HFFc6 (cell line): ENCODE measurements around the gene IFFO2. TPM values are rescaled to one million over a fixed set of nuclear protein-coding genes. Genes with fewer than 3 reads are reported as not detected.
A peak's percentile ranks its signal among the peaks of the same experiment; 100 is the strongest.

Experiments used
- DNase-seq: peaks from one replicate; pipeline ENCODE4 v3.0.0-alpha.2; 2018
- H3K27ac Mint-ChIP-seq: 2 replicates; pipeline ENCODE4 v1.8.0; 2020; ENCODE audit warnings: mild to moderate bottlenecking, mixed read lengths
- H3K27me3 Mint-ChIP-seq: 2 replicates; pipeline ENCODE4 v1.8.0; 2021; ENCODE audit warnings: mild to moderate bottlenecking, moderate library complexity, mixed read lengths; ENCODE audit not compliant: insufficient read depth
- H3K36me3 Mint-ChIP-seq: 2 replicates; pipeline ENCODE4 v1.8.0; 2021; ENCODE audit warnings: low read depth, mixed read lengths
- H3K4me1 Mint-ChIP-seq: 2 replicates; pipeline ENCODE4 v1.8.0; 2020; ENCODE audit warnings: low read depth, mixed read lengths
- H3K4me3 Mint-ChIP-seq: 2 replicates; pipeline ENCODE4 v1.8.0; 2020; ENCODE audit warnings: mild to moderate bottlenecking, moderate library complexity, mixed read lengths
- H3K9me3 Mint-ChIP-seq: 2 replicates; pipeline ENCODE4 v1.8.0; 2020; ENCODE audit warnings: mild to moderate bottlenecking, mixed read lengths
- total RNA-seq, 6 experiments: library from RNA; stranded (reverse); fragmentation: NEBNext Ultra II Directional; extraction: Animal tissue kit (Norgen Biotek cat#: 25700); gene quantifications; 2 replicates in 1 of 6; 3 replicates in 5 of 6; pipeline ENCODE4 v1.2.3, GENCODE V29; 2021
- TF ChIP-seq, protein P1 (sequence below): fragments of 200-600 bp; sonication (generic); IDR thresholded peaks from 2 replicates; pipeline ENCODE4 v1.5.0; 2021; ENCODE audit warnings: antibody characterized with exemption, mild to moderate bottlenecking

Gene IFFO2
- total RNA-seq, 6 experiments from 2014 or later: 19.9 to 28.9 (median 21.0) TPM

DNA sequence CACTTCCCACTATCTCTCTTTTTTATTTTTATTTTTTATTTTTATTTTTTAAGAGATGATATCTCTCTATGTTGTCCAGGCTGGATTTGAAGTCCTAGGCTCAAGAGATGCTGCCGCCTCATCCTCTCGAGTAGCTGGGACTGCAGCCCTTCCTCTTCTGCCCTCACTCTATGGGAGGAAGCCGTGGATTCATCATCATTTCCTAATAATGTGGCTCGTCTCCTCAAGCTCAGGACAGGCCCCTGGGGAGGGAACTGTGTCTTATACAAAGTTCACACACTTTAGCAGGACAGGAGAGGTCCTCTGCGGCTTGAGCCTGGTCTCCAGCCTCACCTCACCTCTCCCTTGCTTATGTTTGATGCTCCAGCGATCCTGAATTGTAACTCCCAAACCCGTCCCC lies 16.5 kb upstream of the IFFO2 start:
- no peaks in the 10 kb centered on the region for H3K36me3 Mint-ChIP-seq
- H3K27ac Mint-ChIP-seq: no peak overlapping the region; the same call in 1 of the 2 replicates
- peaks cover 3% of the 10 kb centered on the region; the same call in 1 of the 2 replicates for H3K27me3 Mint-ChIP-seq
- no peaks in the 10 kb centered on the region for H3K9me3 Mint-ChIP-seq
- TF ChIP-seq, protein P1, sequence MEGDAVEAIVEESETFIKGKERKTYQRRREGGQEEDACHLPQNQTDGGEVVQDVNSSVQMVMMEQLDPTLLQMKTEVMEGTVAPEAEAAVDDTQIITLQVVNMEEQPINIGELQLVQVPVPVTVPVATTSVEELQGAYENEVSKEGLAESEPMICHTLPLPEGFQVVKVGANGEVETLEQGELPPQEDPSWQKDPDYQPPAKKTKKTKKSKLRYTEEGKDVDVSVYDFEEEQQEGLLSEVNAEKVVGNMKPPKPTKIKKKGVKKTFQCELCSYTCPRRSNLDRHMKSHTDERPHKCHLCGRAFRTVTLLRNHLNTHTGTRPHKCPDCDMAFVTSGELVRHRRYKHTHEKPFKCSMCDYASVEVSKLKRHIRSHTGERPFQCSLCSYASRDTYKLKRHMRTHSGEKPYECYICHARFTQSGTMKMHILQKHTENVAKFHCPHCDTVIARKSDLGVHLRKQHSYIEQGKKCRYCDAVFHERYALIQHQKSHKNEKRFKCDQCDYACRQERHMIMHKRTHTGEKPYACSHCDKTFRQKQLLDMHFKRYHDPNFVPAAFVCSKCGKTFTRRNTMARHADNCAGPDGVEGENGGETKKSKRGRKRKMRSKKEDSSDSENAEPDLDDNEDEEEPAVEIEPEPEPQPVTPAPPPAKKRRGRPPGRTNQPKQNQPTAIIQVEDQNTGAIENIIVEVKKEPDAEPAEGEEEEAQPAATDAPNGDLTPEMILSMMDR: no peak
- no peak for DNase-seq
- H3K4me3 Mint-ChIP-seq: no peak overlapping the region
- H3K4me1 Mint-ChIP-seq: peaks cover 34% of the 10 kb centered on the region

DNA sequence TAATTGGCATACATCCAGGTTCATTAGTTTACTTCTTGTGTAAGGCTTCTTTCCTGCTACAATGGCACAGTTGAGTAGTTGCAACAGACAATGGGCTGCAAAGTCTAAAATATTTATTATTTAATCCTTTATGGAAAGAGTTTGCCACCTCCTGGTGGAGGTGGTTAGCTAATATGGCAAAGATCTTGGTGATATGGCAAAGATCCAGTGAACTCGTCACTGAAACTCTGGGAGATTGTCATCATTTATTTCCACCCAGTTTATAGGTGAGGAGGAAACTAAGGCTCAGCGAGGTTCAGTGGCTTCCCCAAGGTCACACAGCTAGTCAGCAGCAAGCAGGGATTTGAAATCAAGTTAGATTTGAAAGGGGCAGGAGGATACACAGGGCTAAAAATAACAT lies 16.1 kb upstream of the IFFO2 start:
- Mint-ChIP-seq H3K27ac (no peak overlapping the region), H3K4me1 (peaks cover 34% of the 10 kb centered on the region), H3K4me3 (no peak overlapping the region), H3K9me3 (no peaks in the 10 kb centered on the region), H3K36me3 (no peaks in the 10 kb centered on the region), H3K27me3 (peaks cover 3% of the 10 kb centered on the region; the same call in 1 of the 2 replicates)
- peak; percentile 55 for DNase-seq
- TF ChIP-seq, protein P1: peak; percentile 60

DNA sequence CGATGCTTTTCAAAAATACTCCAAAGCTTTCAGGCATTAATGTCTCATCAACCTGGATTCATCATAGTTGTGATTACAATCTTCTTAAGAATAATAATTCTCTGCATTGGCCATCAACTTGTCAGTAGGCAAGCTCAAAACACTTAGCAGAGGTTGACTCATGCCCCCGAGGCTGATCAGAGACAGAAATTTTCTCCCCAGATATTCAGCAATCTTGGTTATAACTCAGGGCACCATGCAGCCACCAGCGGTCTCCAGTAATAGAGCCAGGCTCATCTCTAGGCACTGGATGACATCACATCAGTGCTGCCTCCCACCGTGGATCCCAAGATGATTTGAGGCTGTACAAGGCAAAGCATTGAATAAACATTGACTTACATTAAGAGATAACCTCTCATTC lies 14.3 kb upstream of the IFFO2 start:
- TF ChIP-seq, protein P1: no peak
- H3K9me3 Mint-ChIP-seq: no peaks in the 10 kb centered on the region
- H3K4me3 Mint-ChIP-seq: no peak overlapping the region
- peaks cover 36% of the 10 kb centered on the region for H3K4me1 Mint-ChIP-seq
- peaks cover 3% of the 10 kb centered on the region; the same call in 1 of the 2 replicates for H3K27me3 Mint-ChIP-seq
- peak; percentile 82 for DNase-seq
- peak overlapping the region; percentile 23; the same call in 1 of the 2 replicates for H3K27ac Mint-ChIP-seq
- no peaks in the 10 kb centered on the region for H3K36me3 Mint-ChIP-seq

DNA sequence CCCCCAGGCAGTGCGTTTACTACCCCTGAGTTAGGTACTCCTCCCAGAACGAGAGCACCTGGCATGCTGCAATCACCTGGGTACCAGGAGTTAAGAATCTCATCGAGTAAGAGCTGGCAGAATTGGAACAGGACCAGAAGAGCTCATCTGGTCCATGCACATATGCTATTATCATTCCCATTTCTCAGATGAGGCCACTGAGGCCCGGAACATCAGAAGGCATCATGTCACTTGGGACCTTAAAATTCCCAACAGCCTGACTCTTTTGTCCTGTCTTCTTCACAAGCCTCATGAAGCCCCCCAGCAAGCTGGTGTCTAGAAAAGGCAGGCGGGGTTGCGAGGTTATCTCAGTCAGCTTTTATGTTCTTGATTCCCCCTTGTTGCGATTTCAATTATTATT lies 13.9 kb upstream of the IFFO2 start:
- Mint-ChIP-seq H3K4me3 (no peak overlapping the region), H3K4me1 (peaks cover 40% of the 10 kb centered on the region), H3K27me3 (peaks cover 4% of the 10 kb centered on the region; the same call in 1 of the 2 replicates), H3K36me3 (no peaks in the 10 kb centered on the region), H3K9me3 (no peaks in the 10 kb centered on the region), H3K27ac (no peak overlapping the region)
- TF ChIP-seq, protein P1: no peak
- DNase-seq: no peak

DNA sequence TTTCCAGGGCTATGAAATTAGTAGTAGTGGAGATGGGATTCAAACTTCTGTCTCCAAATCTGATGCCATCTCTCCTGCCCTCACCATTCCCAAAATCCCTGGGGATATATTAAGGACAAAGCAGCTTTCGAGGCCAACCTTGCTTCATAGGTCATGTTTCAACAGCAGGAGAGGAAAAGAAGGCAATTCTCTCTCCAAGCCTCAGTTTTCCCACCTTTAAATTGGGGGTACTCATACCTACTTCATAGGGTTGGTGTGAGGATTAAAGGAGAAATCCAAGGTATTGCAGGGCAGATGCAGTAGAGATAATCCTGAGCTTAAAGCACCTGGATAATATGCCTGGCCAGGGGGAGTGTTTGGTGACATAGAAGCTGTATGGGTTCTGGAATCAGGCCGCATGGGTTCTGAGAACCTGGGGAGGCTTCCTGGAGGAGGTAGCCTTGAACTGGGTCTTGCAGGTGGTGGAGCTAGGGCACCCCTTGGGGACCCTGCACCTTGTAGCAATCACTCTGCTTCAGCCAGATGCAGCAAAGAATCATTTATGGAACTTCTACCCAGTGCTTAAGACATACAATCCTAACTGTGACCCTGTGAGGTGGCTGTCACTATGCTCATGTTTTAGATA lies 10.7 kb upstream of the IFFO2 start:
- H3K36me3 Mint-ChIP-seq: no peaks in the 10 kb centered on the region
- H3K27me3 Mint-ChIP-seq: peaks cover 4% of the 10 kb centered on the region; the same call in 1 of the 2 replicates
- no peak overlapping the region for H3K4me3 Mint-ChIP-seq
- no peak for DNase-seq
- no peak overlapping the region for H3K27ac Mint-ChIP-seq
- peaks cover 39% of the 10 kb centered on the region for H3K4me1 Mint-ChIP-seq
- TF ChIP-seq, protein P1: no peak
- H3K9me3 Mint-ChIP-seq: no peaks in the 10 kb centered on the region
